DMS114 treated with DMSO at 0.1 percent for 48 hours (cell line): ENCODE results near the gene NEK10.

ENCODE experiments used
- DNase-seq: peaks from one replicate; lab custom pipeline; 2025; ENCODE audit not compliant: unreplicated experiment; lab: John Stamatoyannopoulos, UW

The NEK10 gene

GRCh38 chr3:27110020-27110419, 259.2 kb downstream of the NEK10 start:
- DNase-seq = no peak

GRCh38 chr3:27108322-27108721, 260.9 kb downstream of the NEK10 start:
- DNase-seq = no peak

GRCh38 chr3:27105904-27106303, 263.3 kb downstream of the NEK10 start:
- no peak for DNase-seq

- no peak for DNase-seq
These were observed 272.0 kb downstream of the NEK10 start for GRCh38 chr3:27097182-27097581.

GRCh38 chr3:27095553-27096222, 273.5 kb downstream of the NEK10 start:
- no peak for DNase-seq

- no peak for DNase-seq
These were observed 274.5 kb downstream of the NEK10 start for GRCh38 chr3:27094721-27095120.

- no peak for DNase-seq
These were observed 275.4 kb downstream of the NEK10 start for GRCh38 chr3:27093771-27094170.

- DNase-seq = no peak
These were observed 278.7 kb downstream of the NEK10 start for GRCh38 chr3:27090275-27091041.

GRCh38 chr3:27089645-27090044, 279.5 kb downstream of the NEK10 start:
- no peak for DNase-seq

- no peak for DNase-seq
These were observed 280.1 kb downstream of the NEK10 start for GRCh38 chr3:27089068-27089467.

- DNase-seq = no peak
These were observed 283.1 kb downstream of the NEK10 start for GRCh38 chr3:27085829-27086730.

GRCh38 chr3:27081992-27082607, 287.1 kb downstream of the NEK10 start:
- no peak for DNase-seq

GRCh38 chr3:27081566-27081965, 287.6 kb downstream of the NEK10 start:
- no peak for DNase-seq

- DNase-seq = no peak
These were observed 289.0 kb downstream of the NEK10 start for GRCh38 chr3:27080258-27080525.

GRCh38 chr3:27079427-27080257, 289.5 kb downstream of the NEK10 start:
- no peak for DNase-seq

GRCh38 chr3:27078246-27078913, 290.8 kb downstream of the NEK10 start:
- no peak for DNase-seq

- no peak for DNase-seq
These were observed 292.2 kb downstream of the NEK10 start for GRCh38 chr3:27076815-27077630.

GRCh38 chr3:27074914-27075313, 294.3 kb downstream of the NEK10 start:
- DNase-seq = no peak

GRCh38 chr3:27073912-27074311, 295.3 kb downstream of the NEK10 start:
- DNase-seq = no peak
